Measurements from ENCODE around the gene C10orf67.

C10orf67 gene

DNA sequence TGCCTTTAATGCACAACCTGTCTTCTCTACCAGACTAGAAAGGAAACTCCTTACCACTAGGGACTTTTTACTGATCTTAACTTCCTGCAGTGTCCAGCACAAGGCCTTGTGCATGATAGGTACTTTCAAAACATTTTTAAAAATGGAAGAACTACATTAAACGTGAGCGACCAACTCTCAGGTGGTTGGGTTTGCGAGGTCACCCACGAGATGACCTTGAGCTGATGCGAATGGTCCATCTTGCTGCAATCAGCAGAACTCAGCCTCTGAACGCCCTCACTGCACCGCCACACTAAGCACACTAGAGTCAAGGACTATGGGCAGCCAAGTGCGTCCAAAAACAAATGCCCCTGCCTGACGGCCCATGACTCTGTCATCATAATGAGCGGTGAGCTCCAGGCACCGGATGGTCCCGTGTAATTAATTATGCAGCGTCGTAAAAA is 187.3 kb downstream of the C10orf67 start:
- DNase-seq, result no peak

DNA sequence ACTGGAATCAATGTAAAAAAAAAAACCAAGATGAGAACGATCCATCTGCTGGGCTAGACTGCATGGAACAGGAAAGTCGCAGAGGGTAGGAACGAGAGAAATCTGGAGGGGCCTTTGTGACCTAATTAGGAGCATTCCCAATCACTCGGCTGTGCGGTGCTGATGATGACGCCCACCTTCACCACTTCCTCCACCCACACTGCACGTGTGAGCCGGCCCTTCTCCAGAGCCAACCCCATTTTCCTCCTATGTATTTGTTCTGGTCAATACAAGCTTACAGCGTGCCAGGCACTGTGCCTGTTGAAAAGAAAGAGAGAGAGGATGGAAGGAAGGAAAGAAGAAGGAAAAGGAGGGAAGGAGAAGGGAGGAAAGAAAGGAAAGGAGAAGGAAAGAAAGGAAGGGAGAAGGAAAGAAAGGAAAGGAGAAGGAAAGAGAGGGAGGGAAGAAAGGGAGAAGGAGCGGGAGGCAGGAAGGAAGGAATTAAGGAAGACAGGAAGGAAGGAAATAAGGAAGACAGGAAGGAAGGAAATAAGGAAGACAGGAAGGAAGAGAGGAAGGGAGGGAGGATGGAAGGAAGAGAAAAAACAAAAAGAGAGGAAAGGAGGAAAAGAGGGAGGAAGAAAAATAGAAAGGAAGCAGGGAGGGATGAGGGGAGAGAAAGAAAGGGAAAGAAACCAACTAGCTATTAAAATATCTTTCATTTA is 188.0 kb downstream of the C10orf67 start:
- no peak for DNase-seq

DNA sequence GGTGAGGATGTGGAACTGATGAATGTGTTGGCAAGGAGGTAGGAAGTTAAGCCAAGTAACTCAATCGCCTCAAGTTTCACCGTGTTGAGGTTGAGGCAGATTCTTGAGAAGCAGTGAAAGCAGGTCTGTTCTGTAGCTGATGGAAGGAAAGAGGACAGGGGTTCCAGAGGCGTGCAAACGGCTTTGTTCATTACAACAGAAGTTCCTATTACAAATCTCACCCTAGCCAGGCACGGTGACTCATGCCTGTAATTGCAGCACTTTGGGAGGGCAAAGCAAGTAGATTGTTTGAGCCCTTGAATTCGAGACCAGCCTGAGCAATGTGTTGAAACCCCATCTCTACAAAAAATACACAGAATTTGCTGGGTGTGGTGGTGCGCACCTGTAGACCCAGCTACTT is 189.4 kb downstream of the C10orf67 start:
- no peak for DNase-seq

All from activated CD4-positive, alpha-beta T cell treated with anti-CD3 and anti-CD28 coated beads for 48 hours (primary cell).